ENCODE data around the gene LPGAT1.

GRCh38 chr1:211708926-211709325, 121.6 kb downstream of the LPGAT1 start:
- TF ChIP-seq EP300 (IDR thresholded peaks at IDR 0.05) (no peak), CTCF (IDR thresholded peaks at IDR 0.05) (no peak), POLR2A (IDR thresholded peaks at IDR 0.05; ENCODE audit: low read depth) (no peak)

Measured in esophagus muscularis mucosa (tissue), 4 donors.